Stimulated activated naive CD8-positive, alpha-beta T cell treated with anti-CD3 and anti-CD28 coated beads, Interleukin-15, Interleukin-2, amounts not matched to agents 100 ng/mL and 50 ng/mL, for 24 hours (primary cell): ENCODE results near the gene NDUFB7.
A peak's percentile ranks its signal among the peaks of the same experiment; 100 is the strongest.
"Not testable (repeated sequence)": the region's sequence is repeated elsewhere in the genome, so short reads cannot be mapped to it uniquely, and the experiment has no call there.

Experiments used
- H3K27ac Mint-ChIP-seq: one replicate; pipeline ENCODE4 v1.8.0; 2021; ENCODE audit warnings: mild to moderate bottlenecking, mixed read lengths
- H3K27me3 Mint-ChIP-seq: one replicate; pipeline ENCODE4 v1.8.0; 2021; ENCODE audit warnings: mixed read lengths
- H3K36me3 Mint-ChIP-seq: one replicate; pipeline ENCODE4 v1.8.0; 2021; ENCODE audit warnings: low read depth, mixed read lengths
- H3K4me1 Mint-ChIP-seq: one replicate; pipeline ENCODE4 v1.8.0; 2021; ENCODE audit warnings: low read depth, mixed read lengths
- H3K4me3 Mint-ChIP-seq: one replicate; pipeline ENCODE4 v1.8.0; 2021; ENCODE audit warnings: mild to moderate bottlenecking, mixed read lengths
- H3K9me3 Mint-ChIP-seq: one replicate; pipeline ENCODE4 v1.8.0; 2021; ENCODE audit warnings: mixed read lengths

NDUFB7 gene

DNA sequence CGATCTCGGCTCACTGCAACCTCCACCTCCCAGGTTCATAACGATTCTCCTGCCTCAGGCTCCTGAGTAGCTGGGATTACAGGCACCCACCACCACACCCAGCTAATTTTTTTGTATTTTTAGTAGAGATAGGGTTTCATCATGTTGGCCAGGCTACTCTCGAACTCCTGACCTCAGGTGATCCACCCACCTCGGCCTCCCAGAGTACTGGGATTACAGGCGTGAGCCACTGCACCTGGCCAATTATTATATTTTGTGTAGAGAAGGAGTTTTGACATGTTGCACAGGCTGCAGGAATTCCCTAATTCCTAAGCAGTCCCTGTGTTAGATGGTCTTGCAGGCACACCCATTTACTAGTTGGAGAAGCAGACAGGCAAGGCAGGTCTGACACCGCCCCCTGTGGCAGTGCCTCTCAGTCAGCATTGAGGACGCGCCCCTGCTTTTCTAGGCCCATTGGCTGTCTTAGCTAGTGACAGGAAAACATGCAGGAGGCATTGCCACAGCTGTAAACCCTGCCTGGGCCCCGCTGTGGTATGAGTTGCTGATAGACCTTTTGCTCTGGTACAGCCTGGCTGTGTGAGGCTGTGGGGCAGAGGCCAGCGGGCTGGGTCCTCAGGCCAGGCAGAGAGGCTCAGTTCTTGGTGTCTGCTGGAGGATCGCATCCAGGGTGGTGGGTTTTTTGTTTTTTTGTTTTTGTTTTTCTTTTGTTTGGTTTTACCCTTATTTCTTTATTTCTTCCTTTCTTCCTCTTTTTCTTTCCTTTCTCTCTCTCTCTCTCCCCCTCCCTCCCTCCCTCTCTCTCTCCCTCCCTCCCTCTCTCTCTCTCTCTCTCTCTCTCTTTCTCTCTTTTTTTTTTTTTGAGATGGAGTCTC, 20.5 kb downstream of the NDUFB7 start:
- peaks cover 12% of the 10 kb centered on the region for H3K36me3 Mint-ChIP-seq
- H3K27me3 Mint-ChIP-seq, H3K4me3 Mint-ChIP-seq, H3K9me3 Mint-ChIP-seq: not testable (repeated sequence)
- H3K4me1 Mint-ChIP-seq, result peaks cover 50% of the 10 kb centered on the region
- H3K27ac Mint-ChIP-seq, result peak overlapping the region; percentile 52

- Mint-ChIP-seq H3K9me3 (no peaks in the 10 kb centered on the region), H3K36me3 (peaks cover 7% of the 10 kb centered on the region), H3K4me3 (no peak overlapping the region), H3K27me3 (no peaks in the 10 kb centered on the region), H3K4me1 (peaks cover 42% of the 10 kb centered on the region), H3K27ac (no peak overlapping the region)
Measured at GRCh38 chr19:14550201-14550754, 21.6 kb downstream of the NDUFB7 start.

GRCh38 chr19:14545716-14546082, 26.2 kb downstream of the NDUFB7 start:
- peaks cover 14% of the 10 kb centered on the region for H3K4me1 Mint-ChIP-seq
- no peak overlapping the region for H3K27ac Mint-ChIP-seq
- peaks cover 7% of the 10 kb centered on the region for H3K36me3 Mint-ChIP-seq
- H3K27me3 Mint-ChIP-seq, result no peaks in the 10 kb centered on the region
- no peak overlapping the region for H3K4me3 Mint-ChIP-seq
- H3K9me3 Mint-ChIP-seq, result no peaks in the 10 kb centered on the region

- no peaks in the 10 kb centered on the region for H3K9me3 Mint-ChIP-seq
- peak overlapping the region; percentile 30 for H3K27ac Mint-ChIP-seq
- no peak overlapping the region for H3K4me3 Mint-ChIP-seq
- H3K36me3 Mint-ChIP-seq, result peaks cover 7% of the 10 kb centered on the region
- no peaks in the 10 kb centered on the region for H3K27me3 Mint-ChIP-seq
- H3K4me1 Mint-ChIP-seq, result peaks cover 9% of the 10 kb centered on the region
Measured at GRCh38 chr19:14544977-14545715, 26.7 kb downstream of the NDUFB7 start.

DNA sequence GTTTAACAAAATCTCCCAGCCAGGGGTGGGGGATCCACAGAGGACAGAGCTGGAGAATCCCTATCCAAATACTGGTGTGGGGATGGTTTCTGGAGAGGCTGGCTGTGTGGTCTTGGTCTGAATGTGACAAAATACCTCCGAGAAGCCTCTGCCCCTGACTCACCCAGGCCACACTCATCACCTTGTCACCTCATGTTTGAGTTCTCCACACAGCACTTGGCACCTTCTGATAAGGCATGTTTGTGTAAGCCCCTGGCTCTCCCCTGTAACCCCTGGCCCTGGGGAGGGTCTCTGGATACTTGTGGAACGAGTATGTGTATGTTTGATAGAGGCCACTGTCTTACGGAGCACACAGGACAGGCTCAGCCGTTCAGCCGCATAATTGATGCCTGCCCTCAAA, 27.8 kb downstream of the NDUFB7 start:
- Mint-ChIP-seq H3K27me3 (no peaks in the 10 kb centered on the region), H3K36me3 (peaks cover 8% of the 10 kb centered on the region), H3K4me3 (no peak overlapping the region), H3K4me1 (peaks cover 9% of the 10 kb centered on the region), H3K27ac (no peak overlapping the region), H3K9me3 (no peaks in the 10 kb centered on the region)

- H3K27ac Mint-ChIP-seq, result no peak overlapping the region
- H3K4me3 Mint-ChIP-seq, result no peak overlapping the region
- H3K27me3 Mint-ChIP-seq, result no peaks in the 10 kb centered on the region
- H3K36me3 Mint-ChIP-seq, result peaks cover 8% of the 10 kb centered on the region
- H3K4me1 Mint-ChIP-seq, result peaks cover 13% of the 10 kb centered on the region
- H3K9me3 Mint-ChIP-seq, result no peaks in the 10 kb centered on the region
Measured at GRCh38 chr19:14542711-14543328, 29.0 kb downstream of the NDUFB7 start.

DNA sequence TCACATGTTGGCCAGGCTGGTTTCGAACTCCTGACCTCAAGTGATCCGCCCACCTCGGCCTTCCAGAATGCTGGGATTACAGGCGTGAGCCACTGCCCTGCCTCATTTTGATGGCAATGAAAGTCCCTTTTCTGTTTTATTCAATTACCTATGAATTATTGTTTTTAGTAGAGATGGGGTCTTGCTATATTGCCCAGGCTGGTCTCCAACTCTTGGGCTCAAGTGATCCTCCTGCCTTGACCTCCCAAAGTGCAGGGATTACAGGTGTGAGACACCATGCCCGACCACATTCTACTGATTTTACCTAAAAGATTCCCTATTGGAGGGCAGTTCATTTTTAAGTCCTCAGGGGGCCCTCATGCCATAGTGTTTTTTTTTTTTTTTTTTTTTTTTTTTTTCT, 29.9 kb downstream of the NDUFB7 start:
- H3K9me3 Mint-ChIP-seq, H3K4me3 Mint-ChIP-seq, H3K27ac Mint-ChIP-seq, H3K36me3 Mint-ChIP-seq, H3K27me3 Mint-ChIP-seq: not testable (repeated sequence)
- peaks cover 13% of the 10 kb centered on the region for H3K4me1 Mint-ChIP-seq

DNA sequence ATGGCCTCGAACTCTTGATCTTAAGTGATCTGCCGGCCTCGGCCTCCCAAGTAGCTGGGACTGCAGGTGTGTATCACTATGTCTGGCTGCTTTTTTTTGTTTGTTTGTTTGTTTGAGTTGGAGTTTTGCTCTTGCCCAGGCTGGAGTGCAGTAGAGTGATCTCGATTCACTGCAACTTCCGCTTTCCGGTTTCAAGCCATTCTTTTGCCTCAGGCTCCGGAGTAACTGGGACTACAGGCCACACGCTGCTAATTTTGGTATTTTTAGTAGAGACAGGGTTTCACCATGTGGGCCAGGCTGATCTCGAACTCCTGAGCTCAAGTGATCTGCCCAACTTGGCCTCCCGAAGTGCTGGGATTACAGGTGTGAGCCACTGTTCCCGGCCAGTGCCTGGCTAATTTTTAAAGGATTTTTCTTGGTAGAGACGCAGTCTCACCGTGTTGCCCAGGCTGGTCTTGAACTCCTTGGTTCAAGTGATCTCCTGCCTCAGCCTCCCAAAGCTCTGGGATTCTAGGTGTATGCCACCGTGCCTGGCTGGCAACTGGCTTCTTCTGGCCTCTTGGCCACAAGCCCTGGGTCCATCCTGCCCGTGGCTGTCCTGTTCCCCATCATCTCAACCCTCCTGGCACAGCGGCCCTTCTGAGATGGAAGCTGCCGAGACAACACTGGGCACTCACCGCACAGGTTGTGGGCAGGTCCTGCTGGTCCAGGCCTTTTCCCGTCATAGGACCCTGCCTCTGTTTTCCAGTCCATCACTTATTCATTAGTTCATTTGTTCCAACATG, 30.9 kb downstream of the NDUFB7 start:
- peaks cover 5% of the 10 kb centered on the region for H3K36me3 Mint-ChIP-seq
- H3K9me3 Mint-ChIP-seq, result no peaks in the 10 kb centered on the region
- H3K4me3 Mint-ChIP-seq, result no peak overlapping the region
- peaks cover 22% of the 10 kb centered on the region for H3K4me1 Mint-ChIP-seq
- H3K27me3 Mint-ChIP-seq, result no peaks in the 10 kb centered on the region
- no peak overlapping the region for H3K27ac Mint-ChIP-seq

- Mint-ChIP-seq H3K27me3 (no peaks in the 10 kb centered on the region), H3K9me3 (no peaks in the 10 kb centered on the region), H3K4me1 (peaks cover 38% of the 10 kb centered on the region), H3K27ac (no peak overlapping the region), H3K4me3 (no peak overlapping the region), H3K36me3 (peaks cover 14% of the 10 kb centered on the region)
Measured at GRCh38 chr19:14536926-14537692, 34.8 kb downstream of the NDUFB7 start.

GRCh38 chr19:14533450-14533849, 38.4 kb downstream of the NDUFB7 start:
- peaks cover 59% of the 10 kb centered on the region for H3K4me1 Mint-ChIP-seq
- peaks cover 10% of the 10 kb centered on the region for H3K36me3 Mint-ChIP-seq
- H3K27me3 Mint-ChIP-seq, result no peaks in the 10 kb centered on the region
- H3K9me3 Mint-ChIP-seq, result no peaks in the 10 kb centered on the region
- no peak overlapping the region for H3K4me3 Mint-ChIP-seq
- H3K27ac Mint-ChIP-seq, result no peak overlapping the region

DNA sequence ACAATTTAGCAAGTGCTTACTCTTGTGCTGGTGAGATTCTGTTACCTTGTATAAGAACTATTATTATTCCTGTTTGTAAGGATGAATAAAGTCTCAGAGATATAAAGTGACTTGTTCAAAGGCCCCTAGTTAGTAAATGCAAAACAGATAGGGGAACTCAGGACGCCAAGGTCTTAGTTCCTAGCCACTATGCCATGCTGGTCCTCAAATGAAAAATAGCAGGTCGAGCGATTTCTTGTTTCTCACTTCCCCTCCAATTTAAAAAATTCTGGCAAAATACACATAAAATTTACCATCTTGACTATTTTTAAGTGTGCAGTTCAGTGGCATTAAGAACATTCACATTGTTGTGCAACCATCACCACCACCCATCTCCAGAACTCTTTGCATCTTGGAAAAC, 41.4 kb downstream of the NDUFB7 start:
- Mint-ChIP-seq H3K27ac (peak overlapping the region; percentile 1), H3K4me3 (peak overlapping the region; percentile 94), H3K9me3 (no peaks in the 10 kb centered on the region), H3K4me1 (peaks cover 43% of the 10 kb centered on the region), H3K27me3 (no peaks in the 10 kb centered on the region), H3K36me3 (peaks cover 10% of the 10 kb centered on the region)

DNA sequence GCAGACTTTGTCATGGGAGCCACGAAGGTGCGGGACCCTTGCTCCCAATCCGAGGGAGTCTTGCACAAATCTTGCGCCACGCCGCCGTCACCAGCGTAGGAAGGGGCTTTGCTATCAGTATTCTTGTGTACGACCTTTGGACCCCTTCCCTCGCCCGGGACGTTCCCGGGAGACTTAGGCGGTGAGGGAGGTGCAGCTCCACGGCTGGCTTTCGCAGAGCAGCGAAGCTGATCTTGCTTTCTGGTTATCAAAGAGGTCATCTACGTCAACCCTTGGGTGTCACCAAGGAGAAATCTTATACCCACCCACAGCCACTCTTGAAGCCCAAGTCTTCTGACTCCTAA, 41.9 kb downstream of the NDUFB7 start:
- Mint-ChIP-seq H3K27ac (peak overlapping the region; percentile 93), H3K4me1 (peaks cover 42% of the 10 kb centered on the region), H3K36me3 (peaks cover 10% of the 10 kb centered on the region), H3K27me3 (no peaks in the 10 kb centered on the region), H3K4me3 (peak overlapping the region; percentile 94), H3K9me3 (no peaks in the 10 kb centered on the region)

DNA sequence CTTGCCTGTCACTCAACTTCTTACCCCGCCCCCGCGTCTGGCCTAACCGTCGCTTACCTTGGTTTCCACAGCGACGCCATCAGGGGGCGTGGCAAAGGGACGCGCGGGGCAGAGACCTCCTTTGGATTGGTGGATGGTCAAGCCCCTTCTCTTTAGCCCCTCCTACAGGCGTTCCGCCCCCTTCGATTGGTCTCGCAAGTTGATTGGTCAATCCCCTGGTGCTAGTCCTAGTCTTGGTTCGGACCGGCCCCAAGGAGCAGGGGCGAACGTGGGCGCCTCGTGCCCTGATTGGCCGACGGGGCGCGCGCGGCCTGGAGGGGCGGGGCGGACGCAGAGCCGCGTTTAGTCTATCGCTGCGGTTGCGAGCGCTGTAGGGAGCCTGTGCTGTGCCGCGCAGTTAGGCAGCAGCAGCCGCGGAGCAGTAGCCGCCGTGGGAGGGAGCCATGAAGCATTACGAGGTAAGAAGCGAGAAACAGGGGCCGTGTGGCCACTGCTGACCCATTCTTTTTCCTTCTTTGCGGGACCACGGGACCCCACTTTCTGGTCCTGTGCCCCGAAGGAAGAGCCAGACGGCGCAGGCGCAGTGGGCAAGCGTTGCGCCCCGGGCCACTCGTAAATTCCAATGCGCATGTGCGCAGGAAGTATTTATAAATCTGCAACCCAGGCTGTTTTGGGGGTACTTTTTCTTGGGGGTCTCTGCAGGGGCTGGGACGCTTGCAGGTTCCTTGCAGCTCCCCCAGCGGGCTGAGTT, 42.4 kb downstream of the NDUFB7 start, which contains the start of gene TECR:
Gene TECR (plus strand): TSS at position 341 of the 751 bp plus-strand sequence. CDS start 103 bp downstream, at position 444.
- H3K27me3 Mint-ChIP-seq, result no peaks in the 10 kb centered on the region
- peak within 1 kb of the TSS; percentile 94 for H3K4me3 Mint-ChIP-seq
- peak within 1 kb of the TSS; percentile 96 for H3K27ac Mint-ChIP-seq
- peaks cover 38% of the 10 kb centered on the region for H3K4me1 Mint-ChIP-seq
- H3K36me3 Mint-ChIP-seq, result peaks cover 10% of the 10 kb centered on the region
- H3K9me3 Mint-ChIP-seq, result no peaks in the 10 kb centered on the region
